HCT116 (cell line): ENCODE measurements around the gene BCO1. TPM values are rescaled to one million over a fixed set of nuclear protein-coding genes. Genes with fewer than 3 reads are reported as not detected.

Experiments
- ATAC-seq: fragments of 200-7000 bp; cut with Tn5 transposase; 2 replicates; pipeline ENCODE4 v1.9.1; 2020; ENCODE audit warnings: mild to moderate bottlenecking, moderate library complexity
- BruUV-seq: library from RNA; stranded (reverse); fragments of 400-500 nt; replicated peaks from 2 replicates; lab custom pipeline; 2021; lab: Mats Ljungman, UMichigan
- CTCF ChIA-PET: fragments of 300-600 bp; sonication (Branson Sonifier 250); formaldehyde crosslinking; loops from one replicate; lab custom pipeline; 2021; ENCODE audit warnings: antibody characterized with exemption; lab: Charles Lee
- POLR2A ChIA-PET: fragments of 300-600, 350-600 bp; sonication (Branson Sonifier 250); formaldehyde crosslinking; loops from one replicate; lab custom pipeline; 2021; ENCODE audit warnings: antibody characterized with exemption; lab: Charles Lee
- RAD21 ChIA-PET, 2 experiments: fragments of 300-600 bp; sonication (Branson Sonifier 250); formaldehyde crosslinking; loops; one replicate each; lab custom pipeline; 2023; ENCODE audit warnings: low total read pairs in 2 of 2; ENCODE audit not compliant: uncharacterized antibody in 2 of 2, unreplicated experiment in 2 of 2, low non-redundant PET in 1 of 2; lab: Charles Lee
- DNase-seq: peaks from one replicate; pipeline ENCODE4 v3.0.0-alpha.2; 2010; ENCODE audit warnings: low read depth, low spot score
- H2AFZ ChIP-seq: fragments of 200-600 bp; shearing (Covaris generic), sonication (generic); 2 replicates; pipeline ENCODE4 v1.6.1; 2017; ENCODE audit warnings: low read depth, mixed run types, mixed read lengths, antibody characterized with exemption, low read length; ENCODE audit not compliant: poor library complexity, severe bottlenecking
- H3K27ac ChIP-seq: 2 replicates; pipeline ENCODE4 v1.5.1; 2012; ENCODE audit warnings: low read depth, low read length
- H3K27me3 ChIP-seq: fragments of 200-600 bp; sonication (generic); 2 replicates; pipeline ENCODE4 v1.6.1; 2016; ENCODE audit warnings: mixed run types, low read length, mixed read lengths; ENCODE audit not compliant: insufficient read depth
- H3K36me3 ChIP-seq, 2 experiments: fragments of 200-500 bp in 1 of 2; fragments of 200-600 bp in 1 of 2; sonication (Bioruptor generic) in 1 of 2; sonication (generic) in 1 of 2; 2 replicates each; pipeline versions ENCODE4 v1.5.1 to v1.6.1; 2014 to 2016; ENCODE audit warnings: low read length in 2 of 2, inconsistent platforms in 1 of 2, mixed read lengths in 1 of 2, mixed run types in 1 of 2; ENCODE audit not compliant: insufficient read depth in 2 of 2, control insufficient read depth in 1 of 2
- H3K4me1 ChIP-seq, 2 experiments: fragments of 200-600 bp in 1 of 2; sonication (generic) in 1 of 2; 2 replicates each; pipeline versions ENCODE4 v1.5.1 to v1.6.1; 2012 to 2017; ENCODE audit warnings: low read length in 2 of 2, inconsistent platforms in 1 of 2, mild to moderate bottlenecking in 1 of 2, mixed read lengths in 1 of 2, mixed run types in 1 of 2, moderate library complexity in 1 of 2; ENCODE audit not compliant: insufficient read depth in 2 of 2, control insufficient read depth in 1 of 2
- H3K4me2 ChIP-seq: fragments of 200-600 bp; sonication (generic); 2 replicates; pipeline ENCODE4 v1.6.1; 2017; ENCODE audit warnings: mixed run types, low read length, mixed read lengths
- H3K4me3 ChIP-seq, 2 experiments: fragments of 200-600 bp in 1 of 2; sonication (generic) in 1 of 2; replicated peaks in 1 of 2; 2 replicates each; pipeline ENCODE4 v1.5.1; 2011 to 2016; ENCODE audit warnings: low read length in 2 of 2, control low read depth in 1 of 2, low read depth in 1 of 2, mild to moderate bottlenecking in 1 of 2, mixed read lengths in 1 of 2, mixed run types in 1 of 2
- H3K79me2 ChIP-seq: fragments of 200-600 bp; sonication (generic); 2 replicates; pipeline ENCODE4 v1.6.1; 2017; ENCODE audit warnings: mild to moderate bottlenecking, mixed run types, low read length, moderate library complexity, mixed read lengths; ENCODE audit not compliant: insufficient read depth
- H3K9ac ChIP-seq: fragments of 200-600 bp; sonication (generic); 2 replicates; pipeline ENCODE4 v1.6.1; 2016; ENCODE audit warnings: low read length, mixed read lengths
- H3K9me2 ChIP-seq: fragments of 200-600 bp; sonication (generic), shearing (Covaris generic); 2 replicates; pipeline ENCODE4 v1.6.1; 2017; ENCODE audit warnings: mixed run types, mild to moderate bottlenecking, moderate library complexity; ENCODE audit not compliant: insufficient read depth
- H3K9me3 ChIP-seq, 2 experiments: fragments of 200-500 bp in 1 of 2; fragments of 200-600 bp in 1 of 2; sonication (Bioruptor generic) in 1 of 2; sonication (generic) in 1 of 2; 2 replicates each; pipeline ENCODE4 v1.6.1; 2014 to 2017; ENCODE audit warnings: low read length in 2 of 2, mixed read lengths in 2 of 2, inconsistent platforms in 1 of 2, low read depth in 1 of 2, mild to moderate bottlenecking in 1 of 2, mixed run types in 1 of 2, moderate library complexity in 1 of 2; ENCODE audit not compliant: control insufficient read depth in 1 of 2, insufficient read depth in 1 of 2
- H4K20me1 ChIP-seq: fragments of 200-600 bp; sonication (generic), shearing (Covaris generic); 2 replicates; pipeline ENCODE4 v1.6.1; 2017; ENCODE audit warnings: mixed run types, mild to moderate bottlenecking, moderate library complexity; ENCODE audit not compliant: insufficient read depth
- CBX3 ChIP-seq: IDR thresholded peaks from 2 replicates; pipeline ENCODE4 v1.6.1; 2012; ENCODE audit warnings: low read depth
- CEBPB ChIP-seq: IDR thresholded peaks from 2 replicates; pipeline ENCODE4 v1.6.1; 2012; ENCODE audit warnings: low read depth
- EZH2 ChIP-seq: fragments of 200-600 bp; sonication (generic); IDR thresholded peaks from 2 replicates; pipeline ENCODE4 v1.6.1; 2017; ENCODE audit warnings: antibody characterized with exemption, mixed run types
- EZH2phosphoT487 ChIP-seq: fragments of 200-600 bp; IDR thresholded peaks from 2 replicates; pipeline ENCODE4 v1.6.1; 2018; ENCODE audit warnings: antibody characterized with exemption, borderline replicate concordance
- FOSL1 ChIP-seq: IDR thresholded peaks from 2 replicates; pipeline ENCODE4 v1.6.1; 2012; ENCODE audit warnings: low read depth
- JUND ChIP-seq: IDR thresholded peaks from 2 replicates; pipeline ENCODE4 v1.6.1; 2012
- POLR2A ChIP-seq: IDR thresholded peaks from 2 replicates; pipeline ENCODE4 v1.7.0; 2011; ENCODE audit warnings: borderline replicate concordance; ENCODE audit not compliant: insufficient read depth, insufficient read length; ENCODE audit errors: extremely low read depth
- POLR2AphosphoS5 ChIP-seq: IDR thresholded peaks from 2 replicates; pipeline ENCODE4 v1.6.1; 2011; ENCODE audit warnings: mild to moderate bottlenecking, low read depth, low read length, moderate library complexity
- RAD21 ChIP-seq: IDR thresholded peaks from 2 replicates; pipeline ENCODE4 v1.6.1; 2012; ENCODE audit warnings: low read depth, mild to moderate bottlenecking
- SIN3A ChIP-seq: IDR thresholded peaks from 2 replicates; pipeline ENCODE4 v1.6.1; 2012; ENCODE audit warnings: low read depth
- SP1 ChIP-seq: IDR thresholded peaks from 2 replicates; pipeline ENCODE4 v1.6.1; 2012; ENCODE audit warnings: low read depth
- SRF ChIP-seq: IDR thresholded peaks from 2 replicates; pipeline ENCODE4 v1.6.1; 2012; ENCODE audit warnings: low read depth
- TCF7L2 ChIP-seq: IDR thresholded peaks from 2 replicates; pipeline ENCODE4 v1.7.0; 2011; ENCODE audit warnings: borderline replicate concordance, inconsistent platforms; ENCODE audit not compliant: insufficient read depth, insufficient read length; ENCODE audit errors: extremely low read depth
- YY1 ChIP-seq: IDR thresholded peaks from 2 replicates; pipeline ENCODE4 v1.6.1; 2011; ENCODE audit warnings: low read length, low read depth, moderate library complexity, mild to moderate bottlenecking; ENCODE audit not compliant: insufficient replicate concordance; ENCODE audit errors: extremely low read depth
- ZFX ChIP-seq: fragments of 450-650 bp; IDR thresholded peaks from 2 replicates; pipeline ENCODE4 v1.6.1; 2017
- ZNF274 ChIP-seq: fragments of 200-500 bp; sonication (Bioruptor generic); IDR thresholded peaks from 2 replicates; pipeline ENCODE4 v1.6.1; 2014; ENCODE audit warnings: mild to moderate bottlenecking, low read depth, low read length, inconsistent platforms
- intact Hi-C: fragments of 100-400 bp; cut with micrococcal nuclease; formaldehyde crosslinking; loops from 2 replicates; pipeline ENCODE4 v1.10.0; 2022
- total RNA-seq: library from RNA; stranded (reverse); gene quantifications from one replicate; pipeline ENCODE4 v1.2.1, GENCODE V29; 2021; ENCODE audit not compliant: unreplicated experiment
- TF ChIP-seq, protein P1 (sequence below): IDR thresholded peaks from 2 replicates; pipeline ENCODE4 v1.6.1; 2012; ENCODE audit warnings: low read depth
- TF ChIP-seq, protein P2 (sequence below), 3 experiments: fragments of 200-600 bp in 1 of 3; sonication (generic) in 1 of 3; IDR thresholded peaks in 2 of 3; conservative IDR thresholded peaks in 1 of 3; 2 replicates each; pipeline ENCODE4 v1.5.1; 2012 to 2017; ENCODE audit warnings: low read depth in 2 of 3, low read length in 2 of 3, antibody characterized with exemption in 1 of 3, borderline replicate concordance in 1 of 3, control low read depth in 1 of 3, mild to moderate bottlenecking in 1 of 3, mixed read lengths in 1 of 3, mixed run types in 1 of 3, moderate library complexity in 1 of 3; ENCODE audit not compliant: insufficient read depth in 1 of 3
- TF ChIP-seq, protein P3 (sequence below): IDR thresholded peaks from 2 replicates; pipeline ENCODE4 v1.6.1; 2012

The BCO1 gene
- total RNA-seq, 1 experiment from 2014 or later = not detected

DNA sequence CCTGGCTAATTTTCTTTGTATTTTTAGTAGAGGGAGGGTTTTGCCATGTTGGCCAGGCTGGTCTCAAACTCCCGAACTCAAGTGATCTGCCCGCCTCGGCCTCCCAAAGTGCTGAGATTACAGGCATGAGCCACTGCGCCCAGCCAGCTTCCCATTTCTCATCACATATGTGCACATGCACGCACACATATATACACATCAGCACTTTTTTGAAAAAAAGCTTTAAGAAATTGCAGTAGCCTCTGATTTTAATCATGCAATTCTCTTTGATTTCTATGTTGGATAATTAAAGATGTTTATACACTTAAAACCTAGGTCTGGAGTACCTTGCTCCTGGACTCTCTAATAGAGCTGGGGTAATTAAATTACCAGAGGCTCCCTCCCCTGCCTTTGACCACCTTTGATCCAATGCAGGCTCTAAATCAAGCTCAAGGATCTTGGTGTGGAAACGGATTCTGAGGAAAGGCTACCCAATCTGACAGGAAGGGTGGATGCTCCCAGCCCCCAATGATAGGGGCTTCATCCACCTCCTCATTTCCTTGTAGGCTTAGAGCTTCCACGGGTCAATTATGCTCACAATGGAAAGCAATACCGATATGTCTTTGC, 46.6 kb downstream of the BCO1 start:
- BruUV-seq = no TSS peak
- H3K4me2 ChIP-seq = no peak overlapping the region
- RAD21 ChIA-PET = no interaction called here

More for the DNA sequence above, 46.6 kb downstream of the BCO1 start:
- DNase-seq = no peak
- TF ChIP-seq CBX3 (no peak), SIN3A (no peak), RAD21 (no peak), SP1 (no peak), ZFX (no peak), POLR2AphosphoS5 (no peak), ZNF274 (no peak), EZH2phosphoT487 (no peak), JUND (no peak), YY1 (no peak), FOSL1 (no peak), TCF7L2 (no peak), SRF (no peak), EZH2 (no peak), CEBPB (no peak), POLR2A (no peak)
- TF ChIP-seq, protein P1, sequence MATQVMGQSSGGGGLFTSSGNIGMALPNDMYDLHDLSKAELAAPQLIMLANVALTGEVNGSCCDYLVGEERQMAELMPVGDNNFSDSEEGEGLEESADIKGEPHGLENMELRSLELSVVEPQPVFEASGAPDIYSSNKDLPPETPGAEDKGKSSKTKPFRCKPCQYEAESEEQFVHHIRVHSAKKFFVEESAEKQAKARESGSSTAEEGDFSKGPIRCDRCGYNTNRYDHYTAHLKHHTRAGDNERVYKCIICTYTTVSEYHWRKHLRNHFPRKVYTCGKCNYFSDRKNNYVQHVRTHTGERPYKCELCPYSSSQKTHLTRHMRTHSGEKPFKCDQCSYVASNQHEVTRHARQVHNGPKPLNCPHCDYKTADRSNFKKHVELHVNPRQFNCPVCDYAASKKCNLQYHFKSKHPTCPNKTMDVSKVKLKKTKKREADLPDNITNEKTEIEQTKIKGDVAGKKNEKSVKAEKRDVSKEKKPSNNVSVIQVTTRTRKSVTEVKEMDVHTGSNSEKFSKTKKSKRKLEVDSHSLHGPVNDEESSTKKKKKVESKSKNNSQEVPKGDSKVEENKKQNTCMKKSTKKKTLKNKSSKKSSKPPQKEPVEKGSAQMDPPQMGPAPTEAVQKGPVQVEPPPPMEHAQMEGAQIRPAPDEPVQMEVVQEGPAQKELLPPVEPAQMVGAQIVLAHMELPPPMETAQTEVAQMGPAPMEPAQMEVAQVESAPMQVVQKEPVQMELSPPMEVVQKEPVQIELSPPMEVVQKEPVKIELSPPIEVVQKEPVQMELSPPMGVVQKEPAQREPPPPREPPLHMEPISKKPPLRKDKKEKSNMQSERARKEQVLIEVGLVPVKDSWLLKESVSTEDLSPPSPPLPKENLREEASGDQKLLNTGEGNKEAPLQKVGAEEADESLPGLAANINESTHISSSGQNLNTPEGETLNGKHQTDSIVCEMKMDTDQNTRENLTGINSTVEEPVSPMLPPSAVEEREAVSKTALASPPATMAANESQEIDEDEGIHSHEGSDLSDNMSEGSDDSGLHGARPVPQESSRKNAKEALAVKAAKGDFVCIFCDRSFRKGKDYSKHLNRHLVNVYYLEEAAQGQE = no peak
- TF ChIP-seq, protein P2, sequence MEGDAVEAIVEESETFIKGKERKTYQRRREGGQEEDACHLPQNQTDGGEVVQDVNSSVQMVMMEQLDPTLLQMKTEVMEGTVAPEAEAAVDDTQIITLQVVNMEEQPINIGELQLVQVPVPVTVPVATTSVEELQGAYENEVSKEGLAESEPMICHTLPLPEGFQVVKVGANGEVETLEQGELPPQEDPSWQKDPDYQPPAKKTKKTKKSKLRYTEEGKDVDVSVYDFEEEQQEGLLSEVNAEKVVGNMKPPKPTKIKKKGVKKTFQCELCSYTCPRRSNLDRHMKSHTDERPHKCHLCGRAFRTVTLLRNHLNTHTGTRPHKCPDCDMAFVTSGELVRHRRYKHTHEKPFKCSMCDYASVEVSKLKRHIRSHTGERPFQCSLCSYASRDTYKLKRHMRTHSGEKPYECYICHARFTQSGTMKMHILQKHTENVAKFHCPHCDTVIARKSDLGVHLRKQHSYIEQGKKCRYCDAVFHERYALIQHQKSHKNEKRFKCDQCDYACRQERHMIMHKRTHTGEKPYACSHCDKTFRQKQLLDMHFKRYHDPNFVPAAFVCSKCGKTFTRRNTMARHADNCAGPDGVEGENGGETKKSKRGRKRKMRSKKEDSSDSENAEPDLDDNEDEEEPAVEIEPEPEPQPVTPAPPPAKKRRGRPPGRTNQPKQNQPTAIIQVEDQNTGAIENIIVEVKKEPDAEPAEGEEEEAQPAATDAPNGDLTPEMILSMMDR (IDR thresholded peaks at IDR 0.05 in 2 of 3, conservative IDR thresholded peaks at IDR 0.05 in 1 of 3; ENCODE audit: borderline replicate concordance in 1 of 3, insufficient read depth in 1 of 3, low read depth in 2 of 3, low read length in 2 of 3) = no peak
- TF ChIP-seq, protein P3, sequence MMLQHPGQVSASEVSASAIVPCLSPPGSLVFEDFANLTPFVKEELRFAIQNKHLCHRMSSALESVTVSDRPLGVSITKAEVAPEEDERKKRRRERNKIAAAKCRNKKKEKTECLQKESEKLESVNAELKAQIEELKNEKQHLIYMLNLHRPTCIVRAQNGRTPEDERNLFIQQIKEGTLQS = no peak
- ChIA-PET POLR2A (no interaction called here), CTCF (interaction anchor here (1.3 kb wide), 1 partner anchor 29 kb away, joined by 3 read pairs; the partner anchor contains the start of gene GAN)
- no peak for ATAC-seq
- Histone ChIP-seq H3K4me1 (no peaks in the 10 kb centered on the region), H3K27me3 (no peaks in the 10 kb centered on the region), H3K79me2 (no peaks in the 10 kb centered on the region), H3K9ac (no peak overlapping the region), H3K4me3 (no peak overlapping the region), H3K27ac (no peak overlapping the region), H3K9me2 (no peaks in the 10 kb centered on the region), H3K9me3 (no peaks in the 10 kb centered on the region), H3K36me3 (no peaks in the 10 kb centered on the region), H2AFZ (no peak overlapping the region), H4K20me1 (no peaks in the 10 kb centered on the region)
- intact Hi-C loops = no loop called here
